HCT116 (cell line): ENCODE measurements around the gene FOXN3. TPM values are rescaled to one million over a fixed set of nuclear protein-coding genes. Genes with fewer than 3 reads are reported as not detected.

Source experiments
- ATAC-seq: fragments of 200-7000 bp; cut with Tn5 transposase; 2 replicates; pipeline ENCODE4 v1.9.1; 2020; ENCODE audit warnings: mild to moderate bottlenecking, moderate library complexity
- BruUV-seq: library from RNA; stranded (reverse); fragments of 400-500 nt; replicated peaks from 2 replicates; lab custom pipeline; 2021; lab: Mats Ljungman, UMichigan
- CTCF ChIA-PET: fragments of 300-600 bp; sonication (Branson Sonifier 250); formaldehyde crosslinking; loops from one replicate; lab custom pipeline; 2021; ENCODE audit warnings: antibody characterized with exemption; lab: Charles Lee
- POLR2A ChIA-PET: fragments of 300-600, 350-600 bp; sonication (Branson Sonifier 250); formaldehyde crosslinking; loops from one replicate; lab custom pipeline; 2021; ENCODE audit warnings: antibody characterized with exemption; lab: Charles Lee
- RAD21 ChIA-PET, 2 experiments: fragments of 300-600 bp; sonication (Branson Sonifier 250); formaldehyde crosslinking; loops; one replicate each; lab custom pipeline; 2023; ENCODE audit warnings: low total read pairs in 2 of 2; ENCODE audit not compliant: uncharacterized antibody in 2 of 2, unreplicated experiment in 2 of 2, low non-redundant PET in 1 of 2; lab: Charles Lee
- DNase-seq: peaks from one replicate; pipeline ENCODE4 v3.0.0-alpha.2; 2010; ENCODE audit warnings: low read depth, low spot score
- H2AFZ ChIP-seq: fragments of 200-600 bp; shearing (Covaris generic), sonication (generic); 2 replicates; pipeline ENCODE4 v1.6.1; 2017; ENCODE audit warnings: low read depth, mixed run types, mixed read lengths, antibody characterized with exemption, low read length; ENCODE audit not compliant: poor library complexity, severe bottlenecking
- H3K27ac ChIP-seq: 2 replicates; pipeline ENCODE4 v1.5.1; 2012; ENCODE audit warnings: low read depth, low read length
- H3K27me3 ChIP-seq: fragments of 200-600 bp; sonication (generic); 2 replicates; pipeline ENCODE4 v1.6.1; 2016; ENCODE audit warnings: mixed run types, low read length, mixed read lengths; ENCODE audit not compliant: insufficient read depth
- H3K36me3 ChIP-seq, 2 experiments: fragments of 200-500 bp in 1 of 2; fragments of 200-600 bp in 1 of 2; sonication (Bioruptor generic) in 1 of 2; sonication (generic) in 1 of 2; 2 replicates each; pipeline versions ENCODE4 v1.5.1 to v1.6.1; 2014 to 2016; ENCODE audit warnings: low read length in 2 of 2, inconsistent platforms in 1 of 2, mixed read lengths in 1 of 2, mixed run types in 1 of 2; ENCODE audit not compliant: insufficient read depth in 2 of 2, control insufficient read depth in 1 of 2
- H3K4me1 ChIP-seq, 2 experiments: fragments of 200-600 bp in 1 of 2; sonication (generic) in 1 of 2; 2 replicates each; pipeline versions ENCODE4 v1.5.1 to v1.6.1; 2012 to 2017; ENCODE audit warnings: low read length in 2 of 2, inconsistent platforms in 1 of 2, mild to moderate bottlenecking in 1 of 2, mixed read lengths in 1 of 2, mixed run types in 1 of 2, moderate library complexity in 1 of 2; ENCODE audit not compliant: insufficient read depth in 2 of 2, control insufficient read depth in 1 of 2
- H3K4me2 ChIP-seq: fragments of 200-600 bp; sonication (generic); 2 replicates; pipeline ENCODE4 v1.6.1; 2017; ENCODE audit warnings: mixed run types, low read length, mixed read lengths
- H3K4me3 ChIP-seq, 2 experiments: fragments of 200-600 bp in 1 of 2; sonication (generic) in 1 of 2; replicated peaks in 1 of 2; 2 replicates each; pipeline ENCODE4 v1.5.1; 2011 to 2016; ENCODE audit warnings: low read length in 2 of 2, control low read depth in 1 of 2, low read depth in 1 of 2, mild to moderate bottlenecking in 1 of 2, mixed read lengths in 1 of 2, mixed run types in 1 of 2
- H3K79me2 ChIP-seq: fragments of 200-600 bp; sonication (generic); 2 replicates; pipeline ENCODE4 v1.6.1; 2017; ENCODE audit warnings: mild to moderate bottlenecking, mixed run types, low read length, moderate library complexity, mixed read lengths; ENCODE audit not compliant: insufficient read depth
- H3K9ac ChIP-seq: fragments of 200-600 bp; sonication (generic); 2 replicates; pipeline ENCODE4 v1.6.1; 2016; ENCODE audit warnings: low read length, mixed read lengths
- H3K9me2 ChIP-seq: fragments of 200-600 bp; sonication (generic), shearing (Covaris generic); 2 replicates; pipeline ENCODE4 v1.6.1; 2017; ENCODE audit warnings: mixed run types, mild to moderate bottlenecking, moderate library complexity; ENCODE audit not compliant: insufficient read depth
- H3K9me3 ChIP-seq, 2 experiments: fragments of 200-500 bp in 1 of 2; fragments of 200-600 bp in 1 of 2; sonication (Bioruptor generic) in 1 of 2; sonication (generic) in 1 of 2; 2 replicates each; pipeline ENCODE4 v1.6.1; 2014 to 2017; ENCODE audit warnings: low read length in 2 of 2, mixed read lengths in 2 of 2, inconsistent platforms in 1 of 2, low read depth in 1 of 2, mild to moderate bottlenecking in 1 of 2, mixed run types in 1 of 2, moderate library complexity in 1 of 2; ENCODE audit not compliant: control insufficient read depth in 1 of 2, insufficient read depth in 1 of 2
- H4K20me1 ChIP-seq: fragments of 200-600 bp; sonication (generic), shearing (Covaris generic); 2 replicates; pipeline ENCODE4 v1.6.1; 2017; ENCODE audit warnings: mixed run types, mild to moderate bottlenecking, moderate library complexity; ENCODE audit not compliant: insufficient read depth
- CEBPB ChIP-seq: IDR thresholded peaks from 2 replicates; pipeline ENCODE4 v1.6.1; 2012; ENCODE audit warnings: low read depth
- EGR1 ChIP-seq: IDR thresholded peaks from 2 replicates; pipeline ENCODE4 v1.6.1; 2012; ENCODE audit warnings: low read depth
- ELF1 ChIP-seq: IDR thresholded peaks from 2 replicates; pipeline ENCODE4 v1.6.1; 2012; ENCODE audit warnings: low read depth, borderline replicate concordance
- EZH2 ChIP-seq: fragments of 200-600 bp; sonication (generic); IDR thresholded peaks from 2 replicates; pipeline ENCODE4 v1.6.1; 2017; ENCODE audit warnings: antibody characterized with exemption, mixed run types
- EZH2phosphoT487 ChIP-seq: fragments of 200-600 bp; IDR thresholded peaks from 2 replicates; pipeline ENCODE4 v1.6.1; 2018; ENCODE audit warnings: antibody characterized with exemption, borderline replicate concordance
- FOSL1 ChIP-seq: IDR thresholded peaks from 2 replicates; pipeline ENCODE4 v1.6.1; 2012; ENCODE audit warnings: low read depth
- MAX ChIP-seq: IDR thresholded peaks from 2 replicates; pipeline ENCODE4 v1.6.1; 2012
- POLR2A ChIP-seq: IDR thresholded peaks from 2 replicates; pipeline ENCODE4 v1.7.0; 2011; ENCODE audit warnings: borderline replicate concordance; ENCODE audit not compliant: insufficient read depth, insufficient read length; ENCODE audit errors: extremely low read depth
- POLR2AphosphoS5 ChIP-seq: IDR thresholded peaks from 2 replicates; pipeline ENCODE4 v1.6.1; 2011; ENCODE audit warnings: mild to moderate bottlenecking, low read depth, low read length, moderate library complexity
- RAD21 ChIP-seq: IDR thresholded peaks from 2 replicates; pipeline ENCODE4 v1.6.1; 2012; ENCODE audit warnings: low read depth, mild to moderate bottlenecking
- REST ChIP-seq: IDR thresholded peaks from 2 replicates; pipeline ENCODE4 v1.6.1; 2012; ENCODE audit warnings: low read depth
- SRF ChIP-seq: IDR thresholded peaks from 2 replicates; pipeline ENCODE4 v1.6.1; 2012; ENCODE audit warnings: low read depth
- TCF7L2 ChIP-seq: IDR thresholded peaks from 2 replicates; pipeline ENCODE4 v1.7.0; 2011; ENCODE audit warnings: borderline replicate concordance, inconsistent platforms; ENCODE audit not compliant: insufficient read depth, insufficient read length; ENCODE audit errors: extremely low read depth
- intact Hi-C: fragments of 100-400 bp; cut with micrococcal nuclease; formaldehyde crosslinking; loops from 2 replicates; pipeline ENCODE4 v1.10.0; 2022
- total RNA-seq: library from RNA; stranded (reverse); gene quantifications from one replicate; pipeline ENCODE4 v1.2.1, GENCODE V29; 2021; ENCODE audit not compliant: unreplicated experiment
- TF ChIP-seq, protein P1 (sequence below): IDR thresholded peaks from 2 replicates; pipeline ENCODE4 v1.6.1; 2012

FOXN3 gene
- total RNA-seq, 1 experiment from 2014 or later: 20.0 TPM

DNA sequence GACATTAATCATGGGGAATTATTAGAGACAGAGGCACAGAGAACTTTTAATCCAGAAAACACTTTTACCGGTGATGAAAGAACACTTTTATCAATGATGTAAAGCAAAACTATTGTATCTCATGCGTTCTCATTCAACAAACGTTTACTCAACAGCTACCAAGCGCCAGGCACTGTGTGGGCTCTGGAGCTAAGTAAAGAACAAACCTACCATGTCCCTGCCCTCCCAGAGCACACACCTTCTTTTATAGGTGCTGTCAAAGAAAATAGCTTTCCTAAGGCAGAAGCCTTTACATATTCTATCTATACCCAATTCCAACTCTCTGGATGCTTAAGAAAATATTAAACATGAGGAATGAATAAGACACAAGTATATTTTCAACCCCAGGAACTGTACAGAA is 91.1 kb downstream of the FOXN3 start:
- ChIA-PET POLR2A (no interaction called here), CTCF (no interaction called here), RAD21 (no interaction called here)
- H3K4me1 ChIP-seq: no peaks in the 10 kb centered on the region
- H4K20me1 ChIP-seq: no peaks in the 10 kb centered on the region
- H2AFZ ChIP-seq: no peak overlapping the region
- ATAC-seq (no peak), DNase-seq (no peak)
- no peak overlapping the region for H3K4me3 ChIP-seq
- no TSS peak for BruUV-seq
- no peaks in the 10 kb centered on the region for H3K27me3 ChIP-seq
- H3K79me2 ChIP-seq: no peaks in the 10 kb centered on the region
- H3K9me2 ChIP-seq: no peaks in the 10 kb centered on the region
- intact Hi-C loops: no loop called here
- no peak overlapping the region for H3K27ac ChIP-seq
- H3K4me2 ChIP-seq: no peak overlapping the region
- no peaks in the 10 kb centered on the region for H3K9me3 ChIP-seq
- H3K36me3 ChIP-seq: no peaks in the 10 kb centered on the region
- TF ChIP-seq REST (no peak), EZH2 (no peak), EGR1 (no peak), FOSL1 (no peak), POLR2AphosphoS5 (no peak), SRF (no peak), TCF7L2 (no peak), POLR2A (no peak), EZH2phosphoT487 (no peak), CEBPB (no peak), MAX (no peak), ELF1 (no peak), RAD21 (no peak)
- TF ChIP-seq, protein P1, sequence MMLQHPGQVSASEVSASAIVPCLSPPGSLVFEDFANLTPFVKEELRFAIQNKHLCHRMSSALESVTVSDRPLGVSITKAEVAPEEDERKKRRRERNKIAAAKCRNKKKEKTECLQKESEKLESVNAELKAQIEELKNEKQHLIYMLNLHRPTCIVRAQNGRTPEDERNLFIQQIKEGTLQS: no peak
- H3K9ac ChIP-seq: no peak overlapping the region
